HG02623 (cell line): ENCODE measurements around the gene CDH23.

Experiments used
- ATAC-seq: cut with Tn5 transposase; IDR thresholded peaks from one replicate; pipeline ENCODE4 v1.9.1; 2021; ENCODE audit warnings: moderate library complexity; ENCODE audit not compliant: unreplicated experiment

CDH23 gene

GRCh38 chr10:71852355-71852937 is 455.7 kb downstream of the CDH23 start:
- no peak for ATAC-seq

GRCh38 chr10:71854031-71854430 is 457.3 kb downstream of the CDH23 start:
- no peak for ATAC-seq

GRCh38 chr10:71856619-71857018 is 459.9 kb downstream of the CDH23 start:
- ATAC-seq: no peak

- ATAC-seq: no peak
These were observed 461.5 kb downstream of the CDH23 start for GRCh38 chr10:71857934-71858890.

GRCh38 chr10:71860243-71861029 is 463.7 kb downstream of the CDH23 start:
- no peak for ATAC-seq

GRCh38 chr10:71863203-71863602 is 466.5 kb downstream of the CDH23 start:
- no peak for ATAC-seq

GRCh38 chr10:71864911-71865361 is 468.2 kb downstream of the CDH23 start:
- no peak for ATAC-seq
